BLaER1 treated with 17β-estradiol and CSF1 and Interleukin-3, amounts not matched to agents 10 nM and 100 nM (cell line): ENCODE data around the gene USP30.

Experiments used
- H3K27ac ChIP-seq, 11 experiments: shearing (Covaris generic); formaldehyde crosslinking; 2 replicates each; pipeline ENCODE4 v1.8.1; 2022
- H3K27me3 ChIP-seq, 11 experiments: shearing (Covaris generic); formaldehyde crosslinking; 2 replicates each; pipeline ENCODE4 v1.8.1; 2022
- H3K36me3 ChIP-seq, 11 experiments: shearing (Covaris generic); formaldehyde crosslinking; 2 replicates each; pipeline ENCODE4 v1.8.1; 2022
- H3K4me1 ChIP-seq, 10 experiments: shearing (Covaris generic); formaldehyde crosslinking; 2 replicates each; pipeline ENCODE4 v1.8.1; 2022
- H3K4me2 ChIP-seq, 11 experiments: shearing (Covaris generic); formaldehyde crosslinking; 2 replicates each; pipeline ENCODE4 v1.8.1; 2022
- H3K4me3 ChIP-seq, 10 experiments: shearing (Covaris generic); formaldehyde crosslinking; 2 replicates each; pipeline ENCODE4 v1.8.1; 2022
- H3K9ac ChIP-seq, 11 experiments: shearing (Covaris generic); formaldehyde crosslinking; 2 replicates each; pipeline ENCODE4 v1.8.1; 2022
- H3K9me3 ChIP-seq, 11 experiments: shearing (Covaris generic); formaldehyde crosslinking; replicated peaks in 1 of 11; 2 replicates each; pipeline ENCODE4 v1.8.1; 2022
- H4K20me1 ChIP-seq, 11 experiments: shearing (Covaris generic); formaldehyde crosslinking; 2 replicates each; pipeline ENCODE4 v1.8.1; 2022
- Cebpa-rat ChIP-seq, 11 experiments: shearing (Covaris generic); IDR thresholded peaks; 2 replicates each; pipeline ENCODE4 v1.8.1; 2022

USP30 gene

GRCh38 chr12:109098651-109099050 is 46.3 kb downstream of the USP30 start:
- H3K9ac ChIP-seq, result peak overlapping the region; percentile 70 to 89 (median 86)
- H3K4me1 ChIP-seq, result peaks cover 19 to 36% (median 28%) of the 10 kb centered on the region in 10 experiments; a peak in 19 of 20 replicates
- no peak for TF ChIP-seq Cebpa-rat (IDR thresholded peaks at IDR 0.05)
- no peaks in the 10 kb centered on the region for H3K9me3 ChIP-seq
- H3K4me3 ChIP-seq, result peak overlapping the region; percentile 81 to 96 (median 86)
- H3K4me2 ChIP-seq, result peak overlapping the region; percentile 91 to 98 (median 95)
- peaks cover 0 to 19% (median 5%) of the 10 kb centered on the region in 11 experiments; a peak in 8 of 22 replicates for H4K20me1 ChIP-seq
- no peaks in the 10 kb centered on the region for H3K27me3 ChIP-seq
- H3K36me3 ChIP-seq, result peaks cover 7 to 51% (median 42%) of the 10 kb centered on the region in 11 experiments
- peak overlapping the region; percentile 26 to 88 (median 80); a peak in 21 of 22 replicates for H3K27ac ChIP-seq

GRCh38 chr12:109099431-109100020 is 47.1 kb downstream of the USP30 start:
- peak overlapping the region; percentile 91 to 98 (median 95) for H3K4me2 ChIP-seq
- H3K27me3 ChIP-seq, result no peaks in the 10 kb centered on the region
- peaks cover 0 to 19% (median 5%) of the 10 kb centered on the region in 11 experiments; a peak in 8 of 22 replicates for H4K20me1 ChIP-seq
- peak overlapping the region; percentile 70 to 89 (median 86); a peak in 16 of 22 replicates for H3K9ac ChIP-seq
- TF ChIP-seq Cebpa-rat (IDR thresholded peaks at IDR 0.05), result no peak
- no peaks in the 10 kb centered on the region for H3K9me3 ChIP-seq
- H3K36me3 ChIP-seq, result peaks cover 16 to 60% (median 51%) of the 10 kb centered on the region in 11 experiments
- no peak overlapping the region for H3K27ac ChIP-seq
- peak overlapping the region; percentile 81 to 96 (median 86); a peak in 14 of 20 replicates for H3K4me3 ChIP-seq
- peaks cover 15 to 32% (median 26%) of the 10 kb centered on the region in 10 experiments; a peak in 19 of 20 replicates for H3K4me1 ChIP-seq

- Histone ChIP-seq H3K4me2 (no peak overlapping the region), H3K36me3 (peaks cover 28 to 72% (median 63%) of the 10 kb centered on the region in 11 experiments), H3K27me3 (no peaks in the 10 kb centered on the region)
These were observed 48.4 kb downstream of the USP30 start for GRCh38 chr12:109100741-109101140.

GRCh38 chr12:109102491-109102890 is 50.1 kb downstream of the USP30 start:
- Histone ChIP-seq H3K9me3 (no peaks in the 10 kb centered on the region), H3K4me1 (peaks cover 14 to 20% (median 17%) of the 10 kb centered on the region in 10 experiments; a peak in 19 of 20 replicates), H3K27ac (no peak overlapping the region), H3K4me2 (no peak overlapping the region), H3K9ac (no peak overlapping the region), H3K27me3 (no peaks in the 10 kb centered on the region), H3K36me3 (peaks cover 39 to 90% (median 79%) of the 10 kb centered on the region in 11 experiments), H3K4me3 (no peak overlapping the region), H4K20me1 (peaks cover 0 to 34% (median 14%) of the 10 kb centered on the region in 11 experiments; a peak in 9 of 22 replicates)
- TF ChIP-seq Cebpa-rat (IDR thresholded peaks at IDR 0.05), result no peak

More at GRCh38 chr12:109100741-109101140, 48.4 kb downstream of the USP30 start:
- Histone ChIP-seq H3K9ac (no peak overlapping the region), H3K4me3 (no peak overlapping the region), H4K20me1 (peaks cover 0 to 28% (median 9%) of the 10 kb centered on the region in 11 experiments; a peak in 9 of 22 replicates), H3K9me3 (no peaks in the 10 kb centered on the region), H3K4me1 (peaks cover 15 to 32% (median 26%) of the 10 kb centered on the region in 10 experiments; a peak in 19 of 20 replicates), H3K27ac (no peak overlapping the region)
- TF ChIP-seq Cebpa-rat (IDR thresholded peaks at IDR 0.05), result no peak

- H3K27ac ChIP-seq, result no peak overlapping the region
- peaks cover 0 to under 1% (median under 1%) of the 10 kb centered on the region in 10 experiments; a peak in 3 of 20 replicates for H3K4me1 ChIP-seq
- no peak for TF ChIP-seq Cebpa-rat (IDR thresholded peaks at IDR 0.05)
- H3K27me3 ChIP-seq, result no peaks in the 10 kb centered on the region
- H3K36me3 ChIP-seq, result peaks cover 52 to 100% (median 96%) of the 10 kb centered on the region in 11 experiments
- no peak overlapping the region for H3K4me2 ChIP-seq
- no peak overlapping the region for H3K4me3 ChIP-seq
- peaks cover 0 to 34% (median 10%) of the 10 kb centered on the region in 11 experiments; a peak in 8 of 22 replicates for H4K20me1 ChIP-seq
- no peak overlapping the region for H3K9ac ChIP-seq
- no peaks in the 10 kb centered on the region for H3K9me3 ChIP-seq
These were observed 52.8 kb downstream of the USP30 start for GRCh38 chr12:109105176-109105575.

- H3K9me3 ChIP-seq, result no peaks in the 10 kb centered on the region
- H3K9ac ChIP-seq, result no peak overlapping the region
- H4K20me1 ChIP-seq, result peaks cover 0 to 15% (median 7%) of the 10 kb centered on the region in 11 experiments; a peak in 6 of 22 replicates
- no peak overlapping the region for H3K4me2 ChIP-seq
- H3K27ac ChIP-seq, result no peak overlapping the region
- no peak overlapping the region for H3K4me3 ChIP-seq
- H3K36me3 ChIP-seq, result peaks cover 26 to 66% (median 54%) of the 10 kb centered on the region in 11 experiments
- peaks cover 0 to 12% (median 11%) of the 10 kb centered on the region in 10 experiments; a peak in 14 of 20 replicates for H3K4me1 ChIP-seq
- no peaks in the 10 kb centered on the region for H3K27me3 ChIP-seq
- no peak; a peak in 1 of 22 replicates for TF ChIP-seq Cebpa-rat (IDR thresholded peaks at IDR 0.05)
These were observed 57.5 kb downstream of the USP30 start for GRCh38 chr12:109109746-109110350.

GRCh38 chr12:109110988-109111495 is 58.7 kb downstream of the USP30 start:
- TF ChIP-seq Cebpa-rat (IDR thresholded peaks at IDR 0.05), result no peak
- no peaks in the 10 kb centered on the region for H3K27me3 ChIP-seq
- H3K4me1 ChIP-seq, result peaks cover 6 to 23% (median 19%) of the 10 kb centered on the region in 10 experiments
- H3K36me3 ChIP-seq, result peaks cover 15 to 54% (median 42%) of the 10 kb centered on the region in 11 experiments
- H3K27ac ChIP-seq, result peak overlapping the region in 3 of 11 experiments; percentile 3 to 27 (median 4); a peak in 2 of 22 replicates
- peak overlapping the region in 4 of 10 experiments; percentile 27 to 50 (median 38); a peak in 6 of 20 replicates for H3K4me3 ChIP-seq
- H3K9ac ChIP-seq, result peak overlapping the region in 6 of 11 experiments; percentile 22 to 50 (median 34); a peak in 7 of 22 replicates
- H4K20me1 ChIP-seq, result peaks cover 0 to 9% (median 0%) of the 10 kb centered on the region in 11 experiments; a peak in 5 of 22 replicates
- peak overlapping the region; percentile 19 to 64 (median 45) for H3K4me2 ChIP-seq
- H3K9me3 ChIP-seq, result no peaks in the 10 kb centered on the region

GRCh38 chr12:109112720-109113465 is 60.5 kb downstream of the USP30 start:
- H3K9me3 ChIP-seq, result no peaks in the 10 kb centered on the region
- TF ChIP-seq Cebpa-rat (IDR thresholded peaks at IDR 0.05), result no peak
- no peak overlapping the region for H3K27ac ChIP-seq
- H3K4me1 ChIP-seq, result peaks cover 11 to 39% (median 33%) of the 10 kb centered on the region in 10 experiments
- H3K36me3 ChIP-seq, result peaks cover 3 to 36% (median 25%) of the 10 kb centered on the region in 11 experiments; a peak in 19 of 22 replicates
- H4K20me1 ChIP-seq, result peaks cover 0 to 4% (median 0%) of the 10 kb centered on the region in 11 experiments; a peak in 2 of 22 replicates
- no peaks in the 10 kb centered on the region for H3K27me3 ChIP-seq
- H3K9ac ChIP-seq, result no peak overlapping the region
- no peak overlapping the region for H3K4me2 ChIP-seq
- no peak overlapping the region for H3K4me3 ChIP-seq
